ENCODE results near the gene SMOC1. TPM values are rescaled to one million over a fixed set of nuclear protein-coding genes. Genes with fewer than 3 reads are reported as not detected.

SMOC1 gene
- total RNA-seq, 2 donors from 2014 or later = 25.2 to 29.8 TPM

- Histone ChIP-seq H3K4me1 (ENCODE audit: control insufficient read depth in 1 of 2, low read depth in 2 of 2) (no peaks in the 10 kb centered on the region), H3K27ac (no peak overlapping the region), H3K27me3 (replicated peaks; ENCODE audit: insufficient read depth) (no peaks in the 10 kb centered on the region), H3K4me3 (no peak overlapping the region), H3K9me3 (no peaks in the 10 kb centered on the region), H3K36me3 (no peaks in the 10 kb centered on the region)
- DNase-seq (ENCODE audit: low spot score) (no peak), ATAC-seq (ENCODE audit: insufficient number of reproducible peaks, low FRiP score, low read depth) (no peak)
- TF ChIP-seq, protein P1, sequence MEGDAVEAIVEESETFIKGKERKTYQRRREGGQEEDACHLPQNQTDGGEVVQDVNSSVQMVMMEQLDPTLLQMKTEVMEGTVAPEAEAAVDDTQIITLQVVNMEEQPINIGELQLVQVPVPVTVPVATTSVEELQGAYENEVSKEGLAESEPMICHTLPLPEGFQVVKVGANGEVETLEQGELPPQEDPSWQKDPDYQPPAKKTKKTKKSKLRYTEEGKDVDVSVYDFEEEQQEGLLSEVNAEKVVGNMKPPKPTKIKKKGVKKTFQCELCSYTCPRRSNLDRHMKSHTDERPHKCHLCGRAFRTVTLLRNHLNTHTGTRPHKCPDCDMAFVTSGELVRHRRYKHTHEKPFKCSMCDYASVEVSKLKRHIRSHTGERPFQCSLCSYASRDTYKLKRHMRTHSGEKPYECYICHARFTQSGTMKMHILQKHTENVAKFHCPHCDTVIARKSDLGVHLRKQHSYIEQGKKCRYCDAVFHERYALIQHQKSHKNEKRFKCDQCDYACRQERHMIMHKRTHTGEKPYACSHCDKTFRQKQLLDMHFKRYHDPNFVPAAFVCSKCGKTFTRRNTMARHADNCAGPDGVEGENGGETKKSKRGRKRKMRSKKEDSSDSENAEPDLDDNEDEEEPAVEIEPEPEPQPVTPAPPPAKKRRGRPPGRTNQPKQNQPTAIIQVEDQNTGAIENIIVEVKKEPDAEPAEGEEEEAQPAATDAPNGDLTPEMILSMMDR (IDR thresholded peaks at IDR 0.05) = no peak
Measured at GRCh38 chr14:69909826-69910550, 30.8 kb downstream of the SMOC1 start.

- Histone ChIP-seq H3K9me3 (no peaks in the 10 kb centered on the region), H3K36me3 (no peaks in the 10 kb centered on the region), H3K4me1 (ENCODE audit: control insufficient read depth in 1 of 2, low read depth in 2 of 2) (no peaks in the 10 kb centered on the region), H3K27ac (no peak overlapping the region), H3K27me3 (replicated peaks; ENCODE audit: insufficient read depth) (no peaks in the 10 kb centered on the region), H3K4me3 (no peak overlapping the region)
- DNase-seq (ENCODE audit: low spot score) = no peak
- no peak for ATAC-seq (ENCODE audit: insufficient number of reproducible peaks, low FRiP score, low read depth)
- TF ChIP-seq, protein P1 (IDR thresholded peaks at IDR 0.05) = no peak
Measured at GRCh38 chr14:69910871-69911270, 31.7 kb downstream of the SMOC1 start.

- DNase-seq (ENCODE audit: low spot score) (no peak), ATAC-seq (ENCODE audit: insufficient number of reproducible peaks, low FRiP score, low read depth) (no peak)
- no peak overlapping the region for H3K27ac ChIP-seq
- TF ChIP-seq, protein P1 (IDR thresholded peaks at IDR 0.05) = no peak
- no peaks in the 10 kb centered on the region for H3K4me1 ChIP-seq (ENCODE audit: control insufficient read depth in 1 of 2, low read depth in 2 of 2)
- H3K9me3 ChIP-seq = no peaks in the 10 kb centered on the region
- no peaks in the 10 kb centered on the region for H3K27me3 ChIP-seq (replicated peaks; ENCODE audit: insufficient read depth)
- no peaks in the 10 kb centered on the region for H3K36me3 ChIP-seq
- no peak overlapping the region for H3K4me3 ChIP-seq
Measured at GRCh38 chr14:69913686-69914085, 34.5 kb downstream of the SMOC1 start.

DNA sequence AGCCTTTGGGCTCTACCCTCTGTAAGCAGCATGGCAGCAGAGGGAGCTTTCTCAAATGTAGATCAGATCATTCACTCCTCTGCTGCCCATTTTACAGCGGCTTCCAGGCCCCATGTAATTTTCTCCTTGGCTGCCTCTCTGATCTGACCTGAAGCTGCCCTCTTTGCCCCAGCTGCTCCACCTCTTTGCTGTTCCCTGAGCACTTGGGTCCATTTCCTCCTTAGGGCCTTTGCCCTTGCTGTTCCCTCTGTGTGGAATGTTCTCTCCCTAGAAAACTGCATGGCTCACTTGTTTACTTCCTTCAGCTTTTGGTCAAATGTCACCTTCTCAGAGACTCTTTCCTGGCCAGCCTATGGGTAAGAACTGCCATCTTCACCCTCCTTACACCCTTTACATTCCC, 37.2 kb downstream of the SMOC1 start:
- ATAC-seq (ENCODE audit: insufficient number of reproducible peaks, low FRiP score, low read depth) (no peak), DNase-seq (ENCODE audit: low spot score) (no peak)
- TF ChIP-seq, protein P1 (IDR thresholded peaks at IDR 0.05) = no peak
- H3K27ac ChIP-seq = no peak overlapping the region
- H3K4me3 ChIP-seq = no peak overlapping the region
- H3K27me3 ChIP-seq (replicated peaks; ENCODE audit: insufficient read depth) = no peaks in the 10 kb centered on the region
- H3K9me3 ChIP-seq = no peaks in the 10 kb centered on the region
- no peaks in the 10 kb centered on the region for H3K36me3 ChIP-seq
- H3K4me1 ChIP-seq (ENCODE audit: control insufficient read depth in 1 of 2, low read depth in 2 of 2) = no peaks in the 10 kb centered on the region

- ATAC-seq (ENCODE audit: insufficient number of reproducible peaks, low FRiP score, low read depth) = no peak
- no peak overlapping the region for H3K4me3 ChIP-seq
- H3K4me1 ChIP-seq (ENCODE audit: control insufficient read depth in 1 of 2, low read depth in 2 of 2) = peaks cover 0 to 8% of the 10 kb centered on the region in 2 donors
- TF ChIP-seq, protein P1 (IDR thresholded peaks at IDR 0.05) = no peak
- no peaks in the 10 kb centered on the region for H3K36me3 ChIP-seq
- H3K27ac ChIP-seq = no peak overlapping the region
- H3K27me3 ChIP-seq (replicated peaks; ENCODE audit: insufficient read depth) = no peaks in the 10 kb centered on the region
- no peaks in the 10 kb centered on the region for H3K9me3 ChIP-seq
- no peak for DNase-seq (ENCODE audit: low spot score)
Measured at GRCh38 chr14:69917287-69917686, 38.1 kb downstream of the SMOC1 start.

Measured in thoracic aorta (tissue), 2 donors.